ENCODE measurements around the gene EIF2B4.

DNA sequence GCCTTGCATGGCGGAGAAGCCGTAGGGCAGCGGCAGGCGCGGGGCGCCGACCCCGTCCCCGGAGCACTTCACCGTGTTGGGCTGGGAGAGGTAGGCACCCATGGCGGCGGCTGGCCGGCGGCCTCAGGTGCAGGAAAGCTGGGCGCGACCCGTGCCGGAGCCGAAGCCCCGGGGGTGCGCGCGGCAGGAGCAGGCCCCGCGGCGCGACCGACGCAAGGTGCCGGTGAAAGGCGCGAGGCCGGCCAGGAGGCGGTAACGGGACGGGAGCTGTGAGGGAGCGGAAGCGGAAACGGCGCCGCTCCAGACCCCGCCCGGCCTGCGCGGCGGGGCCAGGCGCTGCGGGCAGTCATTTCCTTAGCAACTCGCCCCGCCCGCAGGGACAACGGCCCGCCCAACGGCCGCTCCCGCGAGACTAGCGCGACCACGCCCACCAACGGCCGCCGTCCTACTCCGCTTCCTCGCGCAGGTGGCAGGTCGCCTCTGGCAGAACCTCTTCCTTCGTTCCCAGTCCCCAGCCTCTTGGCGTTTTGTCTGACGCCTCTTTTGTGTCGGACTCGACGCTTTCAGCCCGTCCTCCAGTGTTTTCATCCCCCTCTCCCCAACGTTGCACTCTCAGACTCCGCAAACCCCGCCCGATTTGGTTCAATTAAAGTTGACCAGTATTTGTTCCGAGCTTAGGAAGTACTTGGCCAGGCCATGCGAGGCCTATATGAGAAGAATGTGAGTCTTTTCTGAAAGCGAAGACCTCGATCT is 39.4 kb upstream of the EIF2B4 start, which contains the start of gene PPM1G:
- TF ChIP-seq, protein P1, sequence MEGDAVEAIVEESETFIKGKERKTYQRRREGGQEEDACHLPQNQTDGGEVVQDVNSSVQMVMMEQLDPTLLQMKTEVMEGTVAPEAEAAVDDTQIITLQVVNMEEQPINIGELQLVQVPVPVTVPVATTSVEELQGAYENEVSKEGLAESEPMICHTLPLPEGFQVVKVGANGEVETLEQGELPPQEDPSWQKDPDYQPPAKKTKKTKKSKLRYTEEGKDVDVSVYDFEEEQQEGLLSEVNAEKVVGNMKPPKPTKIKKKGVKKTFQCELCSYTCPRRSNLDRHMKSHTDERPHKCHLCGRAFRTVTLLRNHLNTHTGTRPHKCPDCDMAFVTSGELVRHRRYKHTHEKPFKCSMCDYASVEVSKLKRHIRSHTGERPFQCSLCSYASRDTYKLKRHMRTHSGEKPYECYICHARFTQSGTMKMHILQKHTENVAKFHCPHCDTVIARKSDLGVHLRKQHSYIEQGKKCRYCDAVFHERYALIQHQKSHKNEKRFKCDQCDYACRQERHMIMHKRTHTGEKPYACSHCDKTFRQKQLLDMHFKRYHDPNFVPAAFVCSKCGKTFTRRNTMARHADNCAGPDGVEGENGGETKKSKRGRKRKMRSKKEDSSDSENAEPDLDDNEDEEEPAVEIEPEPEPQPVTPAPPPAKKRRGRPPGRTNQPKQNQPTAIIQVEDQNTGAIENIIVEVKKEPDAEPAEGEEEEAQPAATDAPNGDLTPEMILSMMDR (IDR thresholded peaks at IDR 0.05), result peak in 1 of 7 experiments; percentile 17
- peak; percentile 38 to 82 (median 80) for TF ChIP-seq POLR2A (IDR thresholded peaks at IDR 0.05)

All from body of pancreas (tissue), 4 donors.